ENCODE results near the gene OR51S1.

Gene OR51S1

DNA sequence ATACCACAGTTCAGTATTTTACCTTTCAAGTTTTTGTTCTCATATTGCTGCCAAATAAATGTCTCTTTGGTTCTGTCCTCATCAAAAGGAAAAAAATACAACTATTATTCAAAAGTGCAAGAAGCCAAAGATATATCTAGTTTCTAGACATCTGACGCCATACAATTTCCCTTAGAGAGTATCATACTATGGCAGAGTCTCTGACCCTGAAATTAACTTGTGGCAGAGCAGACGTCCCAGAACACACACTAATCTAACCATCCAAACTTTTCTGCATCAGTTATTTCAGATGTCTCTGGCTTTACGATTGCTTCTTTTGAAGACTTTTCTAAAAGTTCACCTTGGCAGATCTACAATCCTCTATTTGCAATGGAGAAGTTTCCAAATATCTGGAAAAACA is 35.4 kb upstream of the OR51S1 start:
- TF ChIP-seq, protein P1, sequence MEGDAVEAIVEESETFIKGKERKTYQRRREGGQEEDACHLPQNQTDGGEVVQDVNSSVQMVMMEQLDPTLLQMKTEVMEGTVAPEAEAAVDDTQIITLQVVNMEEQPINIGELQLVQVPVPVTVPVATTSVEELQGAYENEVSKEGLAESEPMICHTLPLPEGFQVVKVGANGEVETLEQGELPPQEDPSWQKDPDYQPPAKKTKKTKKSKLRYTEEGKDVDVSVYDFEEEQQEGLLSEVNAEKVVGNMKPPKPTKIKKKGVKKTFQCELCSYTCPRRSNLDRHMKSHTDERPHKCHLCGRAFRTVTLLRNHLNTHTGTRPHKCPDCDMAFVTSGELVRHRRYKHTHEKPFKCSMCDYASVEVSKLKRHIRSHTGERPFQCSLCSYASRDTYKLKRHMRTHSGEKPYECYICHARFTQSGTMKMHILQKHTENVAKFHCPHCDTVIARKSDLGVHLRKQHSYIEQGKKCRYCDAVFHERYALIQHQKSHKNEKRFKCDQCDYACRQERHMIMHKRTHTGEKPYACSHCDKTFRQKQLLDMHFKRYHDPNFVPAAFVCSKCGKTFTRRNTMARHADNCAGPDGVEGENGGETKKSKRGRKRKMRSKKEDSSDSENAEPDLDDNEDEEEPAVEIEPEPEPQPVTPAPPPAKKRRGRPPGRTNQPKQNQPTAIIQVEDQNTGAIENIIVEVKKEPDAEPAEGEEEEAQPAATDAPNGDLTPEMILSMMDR (IDR thresholded peaks at IDR 0.05), result no peak
- H3K27me3 ChIP-seq, result no peaks in the 10 kb centered on the region
- no peaks in the 10 kb centered on the region for H3K4me1 ChIP-seq
- H3K36me3 ChIP-seq, result no peaks in the 10 kb centered on the region
- H3K27ac ChIP-seq, result no peak overlapping the region
- intact Hi-C loops (cut with DNase I; ENCODE audit: low total_unique reads), result no loop called here
- no peaks in the 10 kb centered on the region for H3K9me3 ChIP-seq
- no peak for DNase-seq
- H3K4me3 ChIP-seq, result no peak overlapping the region

DNA sequence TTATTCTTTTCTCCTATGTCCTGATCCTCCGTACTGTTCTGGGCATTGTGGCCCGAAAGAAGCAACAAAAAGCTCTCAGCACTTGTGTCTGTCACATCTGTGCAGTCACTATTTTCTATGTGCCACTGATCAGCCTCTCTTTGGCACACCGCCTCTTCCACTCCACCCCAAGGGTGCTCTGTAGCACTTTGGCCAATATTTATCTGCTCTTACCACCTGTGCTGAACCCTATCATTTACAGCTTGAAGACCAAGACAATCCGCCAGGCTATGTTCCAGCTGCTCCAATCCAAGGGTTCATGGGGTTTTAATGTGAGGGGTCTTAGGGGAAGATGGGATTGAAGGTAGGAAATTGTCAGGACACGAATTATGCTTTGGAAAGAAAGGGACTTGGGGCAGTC is 33.5 kb upstream of the OR51S1 start:
- TF ChIP-seq, protein P1 (IDR thresholded peaks at IDR 0.05), result no peak

DNA sequence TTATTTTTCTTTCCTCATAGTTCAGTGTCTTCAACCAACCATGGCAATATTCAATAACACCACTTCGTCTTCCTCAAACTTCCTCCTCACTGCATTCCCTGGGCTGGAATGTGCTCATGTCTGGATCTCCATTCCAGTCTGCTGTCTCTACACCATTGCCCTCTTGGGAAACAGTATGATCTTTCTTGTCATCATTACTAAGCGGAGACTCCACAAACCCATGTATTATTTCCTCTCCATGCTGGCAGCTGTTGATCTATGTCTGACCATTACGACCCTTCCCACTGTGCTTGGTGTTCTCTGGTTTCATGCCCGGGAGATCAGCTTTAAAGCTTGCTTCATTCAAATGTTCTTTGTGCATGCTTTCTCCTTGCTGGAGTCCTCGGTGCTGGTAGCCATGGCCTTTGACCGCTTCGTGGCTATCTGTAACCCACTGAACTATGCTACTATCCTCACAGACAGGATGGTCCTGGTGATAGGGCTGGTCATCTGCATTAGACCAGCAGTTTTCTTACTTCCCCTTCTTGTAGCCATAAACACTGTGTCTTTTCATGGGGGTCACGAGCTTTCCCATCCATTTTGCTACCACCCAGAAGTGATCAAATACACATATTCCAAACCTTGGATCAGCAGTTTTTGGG is 33.0 kb upstream of the OR51S1 start, which contains the start of gene OR51T1:
OR51T1 (plus strand) TSS at position 41 of the 641 bp plus-strand sequence; CDS start at position 41, 0 bp downstream.
- no peak within 1 kb of the TSS for H3K4me3 ChIP-seq
- TF ChIP-seq, protein P1 (IDR thresholded peaks at IDR 0.05), result no peak
- intact Hi-C loops (cut with DNase I; ENCODE audit: low total_unique reads), result no loop called here
- H3K36me3 ChIP-seq, result no peaks in the 10 kb centered on the region
- no peaks in the 10 kb centered on the region for H3K9me3 ChIP-seq
- H3K27ac ChIP-seq, result no peak within 1 kb of the TSS
- H3K27me3 ChIP-seq, result no peaks in the 10 kb centered on the region
- DNase-seq, result no peak
- H3K4me1 ChIP-seq, result no peaks in the 10 kb centered on the region

More for the DNA sequence above, 33.5 kb upstream of the OR51S1 start:
- Histone ChIP-seq H3K4me3 (no peak overlapping the region), H3K27ac (no peak overlapping the region), H3K9me3 (no peaks in the 10 kb centered on the region), H3K36me3 (no peaks in the 10 kb centered on the region), H3K4me1 (no peaks in the 10 kb centered on the region), H3K27me3 (no peaks in the 10 kb centered on the region)
- no peak for DNase-seq
- intact Hi-C loops (cut with DNase I; ENCODE audit: low total_unique reads), result no loop called here

DNA sequence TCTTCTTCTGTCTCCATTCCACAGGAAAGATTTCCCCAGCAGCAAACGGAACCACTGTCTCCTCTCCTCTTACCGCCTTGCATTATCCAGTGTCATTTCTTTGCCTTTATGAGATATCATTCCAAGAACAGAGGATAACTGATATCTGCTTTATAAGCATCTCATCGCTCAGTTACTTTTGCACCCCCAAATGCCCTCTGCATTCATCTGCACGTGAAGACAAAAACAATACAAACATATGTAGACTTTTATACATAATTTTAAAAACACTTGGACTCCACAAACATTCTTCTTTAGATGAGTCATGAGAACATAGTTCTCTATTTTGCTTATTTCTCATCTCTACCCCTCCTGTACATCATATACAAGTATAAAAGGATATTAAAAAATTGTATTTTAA is 32.2 kb upstream of the OR51S1 start:
- Histone ChIP-seq H3K27ac (no peak overlapping the region), H3K9me3 (no peaks in the 10 kb centered on the region), H3K27me3 (no peaks in the 10 kb centered on the region), H3K36me3 (no peaks in the 10 kb centered on the region), H3K4me1 (no peaks in the 10 kb centered on the region), H3K4me3 (no peak overlapping the region)
- TF ChIP-seq, protein P1 (IDR thresholded peaks at IDR 0.05), result no peak
- intact Hi-C loops (cut with DNase I; ENCODE audit: low total_unique reads), result no loop called here
- DNase-seq, result no peak

DNA sequence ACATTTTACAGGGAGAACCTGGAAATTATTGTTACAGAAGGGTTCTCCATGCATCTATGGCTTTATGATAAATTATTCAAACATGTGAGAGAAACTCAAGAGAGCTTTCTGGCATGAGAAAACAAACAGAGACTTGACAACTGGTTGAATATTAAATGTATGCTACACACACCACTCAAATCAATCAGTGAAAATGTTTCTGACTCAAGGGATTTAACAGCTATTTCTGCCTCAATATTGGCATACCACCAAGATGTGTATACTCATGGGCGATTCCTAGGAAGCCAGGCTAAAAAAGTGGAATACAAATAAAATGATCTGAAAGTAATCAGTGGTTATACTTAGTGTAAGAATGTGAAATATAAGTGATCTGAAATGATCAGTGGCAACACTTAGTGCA is 16.8 kb upstream of the OR51S1 start:
- Histone ChIP-seq H3K27ac (no peak overlapping the region), H3K9me3 (no peaks in the 10 kb centered on the region), H3K36me3 (no peaks in the 10 kb centered on the region), H3K4me3 (no peak overlapping the region), H3K27me3 (no peaks in the 10 kb centered on the region), H3K4me1 (no peaks in the 10 kb centered on the region)
- TF ChIP-seq, protein P1 (IDR thresholded peaks at IDR 0.05), result no peak
- intact Hi-C loops (cut with DNase I; ENCODE audit: low total_unique reads), result no loop called here
- no peak for DNase-seq

DNA sequence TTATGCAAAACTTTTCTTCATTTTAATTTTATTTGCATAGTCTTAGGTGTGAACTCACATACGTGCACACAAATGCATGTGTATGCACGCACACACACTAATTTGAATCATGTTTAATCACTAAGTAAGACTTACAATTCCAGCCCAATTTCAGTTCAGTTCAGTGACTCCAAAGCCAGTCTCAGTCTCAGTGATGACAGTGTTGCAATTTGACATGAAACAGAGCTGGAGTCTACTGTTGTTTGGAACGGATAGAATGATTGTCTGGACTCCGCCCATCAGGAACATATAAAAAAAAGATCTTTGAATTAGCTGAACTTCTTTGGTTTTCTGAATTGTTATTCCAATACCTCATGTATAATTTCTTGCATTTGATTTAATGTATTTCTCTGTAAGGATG is 14.9 kb upstream of the OR51S1 start:
- Histone ChIP-seq H3K27me3 (no peaks in the 10 kb centered on the region), H3K4me3 (no peak overlapping the region), H3K4me1 (no peaks in the 10 kb centered on the region), H3K36me3 (no peaks in the 10 kb centered on the region), H3K9me3 (no peaks in the 10 kb centered on the region), H3K27ac (no peak overlapping the region)
- TF ChIP-seq, protein P1 (IDR thresholded peaks at IDR 0.05), result no peak
- DNase-seq, result no peak
- intact Hi-C loops (cut with DNase I; ENCODE audit: low total_unique reads), result no loop called here

Data from tibial artery (tissue), 4 donors.